HepG2 (cell line): ENCODE results near the gene PRSS21. TPM values are rescaled to one million over a fixed set of nuclear protein-coding genes. Genes with fewer than 3 reads are reported as not detected.

Experiments used
- ARID3A ChIP-seq: IDR thresholded peaks from 2 replicates; pipeline ENCODE4 v1.6.1; 2012; ENCODE audit warnings: low read depth, low read length, improper control_type of control experiment
- HMGXB4 ChIP-seq, 2 experiments: sonication (generic) in 1 of 2; formaldehyde crosslinking in 1 of 2; IDR thresholded peaks; 2 replicates each; pipeline versions ENCODE4 v1.4.0 to v1.6.1; 2018 to 2020; ENCODE audit warnings: missing genetic modification reagents in 2 of 2, borderline replicate concordance in 1 of 2, low read depth in 1 of 2, mild to moderate bottlenecking in 1 of 2, missing biosample characterization in 1 of 2
- HOXA5 ChIP-seq: sonication (generic); formaldehyde crosslinking; IDR thresholded peaks from 2 replicates; pipeline ENCODE4 v1.4.0; 2020; ENCODE audit warnings: missing genetic modification reagents
- NONO ChIP-seq, 2 experiments: fragments of 450-650 bp in 1 of 2; sonication (generic) in 1 of 2; formaldehyde crosslinking in 1 of 2; IDR thresholded peaks in 1 of 2; conservative IDR thresholded peaks in 1 of 2; 2 replicates each; pipeline versions ENCODE4 v1.6.1 to v1.8.0; 2017 to 2022; ENCODE audit warnings: mild to moderate bottlenecking in 1 of 2, missing genetic modification reagents in 1 of 2, moderate library complexity in 1 of 2
- PAXIP1 ChIP-seq: sonication (generic); formaldehyde crosslinking; conservative IDR thresholded peaks from 2 replicates; pipeline ENCODE4 v1.4.0; 2020; ENCODE audit warnings: mild to moderate bottlenecking, missing genetic modification reagents, moderate library complexity
- PHF5A ChIP-seq: IDR thresholded peaks from one replicate; pipeline ENCODE4 v1.6.1; 2018; ENCODE audit warnings: low read depth, missing genetic modification reagents; ENCODE audit not compliant: unreplicated experiment
- SIX1 ChIP-seq: sonication (generic); formaldehyde crosslinking; IDR thresholded peaks from 2 replicates; pipeline ENCODE4 v1.4.0; 2020; ENCODE audit warnings: missing genetic modification reagents, borderline replicate concordance
- XBP1 ChIP-seq: sonication (generic); formaldehyde crosslinking; IDR thresholded peaks from 2 replicates; pipeline ENCODE4 v1.5.0; 2020; ENCODE audit warnings: missing genetic modification reagents
- ZBTB1 ChIP-seq: sonication (generic); formaldehyde crosslinking; IDR thresholded peaks from 2 replicates; pipeline ENCODE4 v1.4.0; 2020; ENCODE audit warnings: missing genetic modification reagents, borderline replicate concordance
- ZBTB26 ChIP-seq: IDR thresholded peaks from 2 replicates; pipeline ENCODE4 v1.6.1; 2016; ENCODE audit warnings: missing compliant biosample characterization, missing genetic modification reagents, borderline replicate concordance
- ZC3H13 ChIP-seq: sonication (generic); formaldehyde crosslinking; IDR thresholded peaks from 2 replicates; pipeline ENCODE4 v1.8.1; 2023; ENCODE audit warnings: mild to moderate bottlenecking, missing genetic modification reagents, moderate library complexity
- ZMAT3 ChIP-seq: sonication (generic); formaldehyde crosslinking; conservative IDR thresholded peaks from 2 replicates; pipeline ENCODE4 v1.7.0; 2021; ENCODE audit warnings: missing genetic modification reagents
- polyA plus RNA-seq, 8 experiments: library from polyadenylated mRNA; depleted of rRNA in 3 of 8; stranded (reverse) in 7 of 8; unstranded in 1 of 8; fragments of >200 nt; fragmentation: Illumina TruSeq in 4 of 8; extraction: Trizol in 4 of 8; gene quantifications; 2 replicates each; pipeline versions ENCODE4 v1.2.1 to v1.2.3, GENCODE V29; 2011 to 2016; ENCODE audit warnings: low read depth in 4 of 8, missing spikeins in 1 of 8, mixed read lengths in 1 of 8; ENCODE audit not compliant: insufficient read depth in 1 of 8
- total RNA-seq, 5 experiments: library from RNA; depleted of rRNA; stranded (reverse); fragments of >200 nt; fragmentation: Illumina TruSeq; extraction: Trizol; gene quantifications; 2 replicates each; pipeline ENCODE4 v1.2.3, GENCODE V29; 2016; ENCODE audit warnings: low read depth in 1 of 5
- TF ChIP-seq, protein P1 (sequence below): sonication (generic); formaldehyde crosslinking; IDR thresholded peaks from 2 replicates; pipeline ENCODE4 v1.4.0; 2020; ENCODE audit warnings: missing genetic modification reagents, borderline replicate concordance

PRSS21 gene
- total and polyA plus RNA-seq, 2 of the 13 experiments (the other 11 are each of a cell fraction or from before 2014, with no cell fraction given), result not detected

GRCh38 chr16:2829501-2830354 is 12.7 kb downstream of the PRSS21 start, which contains the start of gene ZG16B (continued):
- peak; percentile 73 for TF ChIP-seq PAXIP1 (CRISPR knock-in tag)
- TF ChIP-seq PHF5A, result no peak
- TF ChIP-seq ZC3H13, result no peak
- no peak for TF ChIP-seq HOXA5 (CRISPR knock-in tag)
- TF ChIP-seq, protein P1, sequence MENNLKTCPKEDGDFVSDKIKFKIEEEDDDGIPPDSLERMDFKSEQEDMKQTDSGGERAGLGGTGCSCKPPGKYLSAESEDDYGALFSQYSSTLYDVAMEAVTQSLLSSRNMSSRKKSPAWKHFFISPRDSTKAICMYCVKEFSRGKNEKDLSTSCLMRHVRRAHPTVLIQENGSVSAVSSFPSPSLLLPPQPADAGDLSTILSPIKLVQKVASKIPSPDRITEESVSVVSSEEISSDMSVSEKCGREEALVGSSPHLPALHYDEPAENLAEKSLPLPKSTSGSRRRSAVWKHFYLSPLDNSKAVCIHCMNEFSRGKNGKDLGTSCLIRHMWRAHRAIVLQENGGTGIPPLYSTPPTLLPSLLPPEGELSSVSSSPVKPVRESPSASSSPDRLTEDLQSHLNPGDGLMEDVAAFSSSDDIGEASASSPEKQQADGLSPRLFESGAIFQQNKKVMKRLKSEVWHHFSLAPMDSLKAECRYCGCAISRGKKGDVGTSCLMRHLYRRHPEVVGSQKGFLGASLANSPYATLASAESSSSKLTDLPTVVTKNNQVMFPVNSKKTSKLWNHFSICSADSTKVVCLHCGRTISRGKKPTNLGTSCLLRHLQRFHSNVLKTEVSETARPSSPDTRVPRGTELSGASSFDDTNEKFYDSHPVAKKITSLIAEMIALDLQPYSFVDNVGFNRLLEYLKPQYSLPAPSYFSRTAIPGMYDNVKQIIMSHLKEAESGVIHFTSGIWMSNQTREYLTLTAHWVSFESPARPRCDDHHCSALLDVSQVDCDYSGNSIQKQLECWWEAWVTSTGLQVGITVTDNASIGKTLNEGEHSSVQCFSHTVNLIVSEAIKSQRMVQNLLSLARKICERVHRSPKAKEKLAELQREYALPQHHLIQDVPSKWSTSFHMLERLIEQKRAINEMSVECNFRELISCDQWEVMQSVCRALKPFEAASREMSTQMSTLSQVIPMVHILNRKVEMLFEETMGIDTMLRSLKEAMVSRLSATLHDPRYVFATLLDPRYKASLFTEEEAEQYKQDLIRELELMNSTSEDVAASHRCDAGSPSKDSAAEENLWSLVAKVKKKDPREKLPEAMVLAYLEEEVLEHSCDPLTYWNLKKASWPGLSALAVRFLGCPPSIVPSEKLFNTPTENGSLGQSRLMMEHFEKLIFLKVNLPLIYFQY (CRISPR knock-in tag), result no peak
- TF ChIP-seq ZMAT3 (CRISPR knock-in tag), result peak; percentile 19; the same call in 1 of the 2 replicates
- TF ChIP-seq ARID3A, result no peak
- TF ChIP-seq ZBTB1 (CRISPR knock-in tag), result no peak
- TF ChIP-seq SIX1 (CRISPR knock-in tag), result no peak
- TF ChIP-seq NONO (IDR thresholded peaks at IDR 0.05), result no peak
- no peak for TF ChIP-seq NONO (CRISPR knock-in tag; conservative IDR thresholded peaks at IDR 0.05)
- TF ChIP-seq XBP1 (CRISPR knock-in tag), result no peak
- no peak for TF ChIP-seq ZBTB26 (CRISPR knock-in tag)
- 0 out of 4 replicates have a peak, but pooled peaks of 1 of the 2 experiments have one; percentile 26 for TF ChIP-seq HMGXB4 (CRISPR knock-in tag; IDR thresholded peaks at IDR 0.05; ENCODE audit: borderline replicate concordance in 1 of 2, low read depth in 1 of 2)
